ENCODE data around the gene ANK2.

DNA sequence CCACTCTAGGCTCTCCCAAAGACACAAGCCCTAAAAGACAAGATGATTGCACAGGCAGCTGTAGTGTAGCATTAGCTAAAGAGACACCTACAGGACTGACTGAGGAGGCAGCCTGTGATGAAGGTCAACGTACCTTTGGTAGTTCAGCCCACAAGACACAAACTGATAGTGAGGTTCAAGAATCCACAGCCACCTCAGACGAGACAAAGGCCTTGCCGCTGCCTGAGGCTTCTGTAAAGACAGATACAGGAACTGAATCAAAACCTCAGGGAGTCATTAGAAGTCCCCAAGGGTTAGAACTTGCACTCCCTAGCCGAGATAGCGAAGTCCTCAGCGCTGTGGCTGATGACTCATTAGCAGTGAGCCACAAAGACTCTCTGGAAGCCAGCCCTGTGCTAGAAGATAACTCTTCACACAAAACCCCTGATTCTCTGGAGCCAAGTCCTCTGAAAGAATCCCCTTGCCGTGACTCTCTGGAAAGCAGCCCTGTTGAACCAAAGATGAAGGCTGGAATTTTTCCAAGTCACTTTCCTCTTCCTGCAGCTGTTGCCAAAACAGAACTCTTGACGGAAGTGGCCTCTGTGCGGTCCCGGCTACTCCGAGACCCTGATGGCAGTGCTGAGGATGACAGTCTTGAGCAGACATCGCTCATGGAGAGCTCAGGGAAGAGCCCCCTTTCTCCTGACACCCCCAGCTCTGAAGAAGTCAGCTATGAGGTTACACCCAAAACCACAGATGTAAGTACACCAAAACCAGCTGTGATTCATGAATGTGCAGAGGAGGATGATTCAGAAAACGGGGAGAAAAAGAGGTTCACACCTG, 306.3 kb downstream of the ANK2 start:
- TF ChIP-seq, protein P1, sequence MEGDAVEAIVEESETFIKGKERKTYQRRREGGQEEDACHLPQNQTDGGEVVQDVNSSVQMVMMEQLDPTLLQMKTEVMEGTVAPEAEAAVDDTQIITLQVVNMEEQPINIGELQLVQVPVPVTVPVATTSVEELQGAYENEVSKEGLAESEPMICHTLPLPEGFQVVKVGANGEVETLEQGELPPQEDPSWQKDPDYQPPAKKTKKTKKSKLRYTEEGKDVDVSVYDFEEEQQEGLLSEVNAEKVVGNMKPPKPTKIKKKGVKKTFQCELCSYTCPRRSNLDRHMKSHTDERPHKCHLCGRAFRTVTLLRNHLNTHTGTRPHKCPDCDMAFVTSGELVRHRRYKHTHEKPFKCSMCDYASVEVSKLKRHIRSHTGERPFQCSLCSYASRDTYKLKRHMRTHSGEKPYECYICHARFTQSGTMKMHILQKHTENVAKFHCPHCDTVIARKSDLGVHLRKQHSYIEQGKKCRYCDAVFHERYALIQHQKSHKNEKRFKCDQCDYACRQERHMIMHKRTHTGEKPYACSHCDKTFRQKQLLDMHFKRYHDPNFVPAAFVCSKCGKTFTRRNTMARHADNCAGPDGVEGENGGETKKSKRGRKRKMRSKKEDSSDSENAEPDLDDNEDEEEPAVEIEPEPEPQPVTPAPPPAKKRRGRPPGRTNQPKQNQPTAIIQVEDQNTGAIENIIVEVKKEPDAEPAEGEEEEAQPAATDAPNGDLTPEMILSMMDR (IDR thresholded peaks at IDR 0.05): no peak
- TF ChIP-seq EZH2phosphoT487 (IDR thresholded peaks at IDR 0.05): no peak
